Liver (tissue), 9 donors: ENCODE measurements around the gene USP6NL. TPM values are rescaled to one million over a fixed set of nuclear protein-coding genes. Genes with fewer than 3 reads are reported as not detected.

ENCODE experiments used
- DNase-seq: peaks from one replicate; pipeline ENCODE4 v3.0.0-alpha.2; 2017; ENCODE audit warnings: low spot score
- H3K27ac ChIP-seq, 2 donors: one replicate each; pipeline ENCODE4 v1.7.0; 2013; ENCODE audit warnings: inconsistent platforms in 2 of 2, low read length in 2 of 2, control low read depth in 1 of 2, low read depth in 1 of 2, mild to moderate bottlenecking in 1 of 2
- H3K27me3 ChIP-seq, 4 donors: one replicate each; pipeline versions ENCODE4 v1.6.1 to v1.7.0; 2013; ENCODE audit warnings: low read length in 3 of 4, inconsistent platforms in 1 of 4, mild to moderate bottlenecking in 1 of 4, moderate library complexity in 1 of 4; ENCODE audit not compliant: control insufficient read depth in 4 of 4, insufficient read depth in 4 of 4
- H3K36me3 ChIP-seq, 4 donors: one replicate each; pipeline versions ENCODE4 v1.6.1 to v1.7.0; 2013; ENCODE audit warnings: low read length in 3 of 4, mild to moderate bottlenecking in 3 of 4, low read depth in 1 of 4, moderate library complexity in 1 of 4; ENCODE audit not compliant: control insufficient read depth in 4 of 4, insufficient read depth in 3 of 4
- H3K4me1 ChIP-seq, 4 donors: one replicate each; pipeline versions ENCODE4 v1.6.1 to v1.7.0; 2013; ENCODE audit warnings: low read length in 3 of 4, mild to moderate bottlenecking in 3 of 4, moderate library complexity in 1 of 4; ENCODE audit not compliant: control insufficient read depth in 4 of 4, insufficient read depth in 4 of 4
- H3K4me3 ChIP-seq, 3 donors: one replicate each; pipeline versions ENCODE4 v1.6.1 to v1.7.0; 2013; ENCODE audit warnings: low read length in 3 of 3, control low read depth in 1 of 3, low read depth in 1 of 3, mild to moderate bottlenecking in 1 of 3
- H3K9ac ChIP-seq, 2 donors: one replicate each; pipeline ENCODE4 v1.7.0; 2013; ENCODE audit warnings: low read length in 2 of 2, mild to moderate bottlenecking in 2 of 2, moderate library complexity in 2 of 2, control low read depth in 1 of 2, low read depth in 1 of 2
- H3K9me3 ChIP-seq, 4 donors: one replicate each; pipeline versions ENCODE4 v1.6.1 to v1.7.0; 2013; ENCODE audit warnings: low read length in 3 of 4; ENCODE audit not compliant: control insufficient read depth in 4 of 4
- ATF3 ChIP-seq: IDR thresholded peaks from 2 replicates; pipeline ENCODE4 v1.6.1; 2016; ENCODE audit warnings: antibody characterized with exemption
- CTCF ChIP-seq: fragments of 150-350 bp; IDR thresholded peaks from 2 replicates; pipeline ENCODE4 v1.5.1; 2017; ENCODE audit warnings: improper control_type of control experiment, low read depth, low read length; ENCODE audit not compliant: missing input control
- EGR1 ChIP-seq, 2 donors: IDR thresholded peaks; 2 replicates each; pipeline ENCODE4 v1.6.1; 2016 to 2018; ENCODE audit warnings: antibody characterized with exemption in 2 of 2, low read depth in 2 of 2
- FOXA1 ChIP-seq: IDR thresholded peaks from 2 replicates; pipeline ENCODE4 v1.6.1; 2016; ENCODE audit warnings: antibody characterized with exemption
- FOXA2 ChIP-seq: IDR thresholded peaks from 2 replicates; pipeline ENCODE4 v1.6.1; 2016; ENCODE audit warnings: antibody characterized with exemption
- GABPA ChIP-seq, 2 donors: IDR thresholded peaks in 1 of 2; conservative IDR thresholded peaks in 1 of 2; 2 replicates each; pipeline ENCODE4 v1.6.1; 2016; ENCODE audit warnings: antibody characterized with exemption in 2 of 2, mild to moderate bottlenecking in 1 of 2, moderate library complexity in 1 of 2
- HNF4A ChIP-seq, 2 donors: conservative IDR thresholded peaks; 2 replicates each; pipeline ENCODE4 v1.6.1; 2016; ENCODE audit warnings: antibody characterized with exemption in 2 of 2, mild to moderate bottlenecking in 2 of 2
- HNF4G ChIP-seq: IDR thresholded peaks from 2 replicates; pipeline ENCODE4 v1.6.1; 2016; ENCODE audit warnings: antibody characterized with exemption
- JUND ChIP-seq, 2 donors: IDR thresholded peaks; 2 replicates each; pipeline ENCODE4 v1.6.1; 2016; ENCODE audit warnings: antibody characterized with exemption in 2 of 2
- MAX ChIP-seq: IDR thresholded peaks from 2 replicates; pipeline ENCODE4 v1.6.1; 2016; ENCODE audit warnings: antibody characterized with exemption
- NR2F2 ChIP-seq: IDR thresholded peaks from 2 replicates; pipeline ENCODE4 v1.6.1; 2016; ENCODE audit warnings: antibody characterized with exemption
- RAD21 ChIP-seq, 2 donors: IDR thresholded peaks; 2 replicates each; pipeline ENCODE4 v1.6.1; 2016; ENCODE audit warnings: antibody characterized with exemption in 2 of 2, mild to moderate bottlenecking in 2 of 2
- REST ChIP-seq: IDR thresholded peaks from 2 replicates; pipeline ENCODE4 v1.6.1; 2016; ENCODE audit warnings: antibody characterized with exemption, mild to moderate bottlenecking
- RXRA ChIP-seq, 2 donors: IDR thresholded peaks; 2 replicates each; pipeline ENCODE4 v1.6.1; 2017 to 2018; ENCODE audit warnings: antibody characterized with exemption in 2 of 2, mild to moderate bottlenecking in 1 of 2
- SP1 ChIP-seq: IDR thresholded peaks from 2 replicates; pipeline ENCODE4 v1.6.1; 2018; ENCODE audit warnings: antibody characterized with exemption, mild to moderate bottlenecking
- TAF1 ChIP-seq: conservative IDR thresholded peaks from 2 replicates; pipeline ENCODE4 v1.6.1; 2016; ENCODE audit warnings: antibody characterized with exemption, mild to moderate bottlenecking
- YY1 ChIP-seq: IDR thresholded peaks from 2 replicates; pipeline ENCODE4 v1.6.1; 2016; ENCODE audit warnings: antibody characterized with exemption, mild to moderate bottlenecking
- ZBTB33 ChIP-seq: IDR thresholded peaks from 2 replicates; pipeline ENCODE4 v1.6.1; 2016; ENCODE audit warnings: antibody characterized with exemption
- WGBS: extraction: QIAGEN DNeasy Blood & Tissue Kit; methylation state at CpG from one replicate; pipeline ENCODE4 v1.1.7; 2013; 5-methylcytosine and 5-hydroxymethylcytosine counted together
- polyA plus RNA-seq, 2 donors: library from polyadenylated mRNA; stranded (reverse) in 1 of 2; unstranded in 1 of 2; fragments of 200-250 nt in 1 of 2; fragments of >200 nt in 1 of 2; fragmentation: Nextera tagmentation in 1 of 2; extraction: Ambion mirVana in 1 of 2; gene quantifications; one replicate each; pipeline versions ENCODE4 v1.2.1 to v1.2.3, GENCODE V29; 2013 to 2015
- total RNA-seq, 2 donors: library from RNA; depleted of rRNA; stranded (reverse); fragments of >200 nt; gene quantifications; one replicate each; pipeline ENCODE4 v1.2.3, GENCODE V29; 2014
- donor health status: healthy.
- donor health status: healthy.
- donor health status: healthy.
- donor health status: healthy.
- donor health status: healthy.

USP6NL gene
- total and polyA plus RNA-seq, 4 donors = 3.8 to 15.0 (median 10.2) TPM

GRCh38 chr10:11643039-11643438 is 31.6 kb upstream of the USP6NL start:
- Histone ChIP-seq H3K9me3 (no peaks in the 10 kb centered on the region), H3K27me3 (no peaks in the 10 kb centered on the region), H3K4me1 (peaks cover 12 to 21% (median 19%) of the 10 kb centered on the region in 4 donors), H3K4me3 (no peak overlapping the region), H3K9ac (no peak overlapping the region), H3K36me3 (no peaks in the 10 kb centered on the region), H3K27ac (no peak overlapping the region)
- no peak for DNase-seq
- 97% methylated on average over 6 of the region's 6 CpGs for WGBS
- TF ChIP-seq ZBTB33 = no peak
- no peak for TF ChIP-seq CTCF
- no peak for TF ChIP-seq HNF4G
- TF ChIP-seq EGR1 (IDR thresholded peaks at IDR 0.05; ENCODE audit: low read depth in 2 of 2) = no peak
- no peak for TF ChIP-seq REST
- no peak for TF ChIP-seq ATF3
- TF ChIP-seq JUND (IDR thresholded peaks at IDR 0.05) = no peak
- TF ChIP-seq HNF4A (conservative IDR thresholded peaks at IDR 0.05) = no peak
- no peak for TF ChIP-seq MAX
- no peak for TF ChIP-seq SP1
- TF ChIP-seq GABPA (IDR thresholded peaks at IDR 0.05 in 1 of 2, conservative IDR thresholded peaks at IDR 0.05 in 1 of 2) = no peak
- no peak for TF ChIP-seq RXRA (IDR thresholded peaks at IDR 0.05)
- no peak for TF ChIP-seq NR2F2
- no peak for TF ChIP-seq YY1
- TF ChIP-seq FOXA2 = no peak
- no peak for TF ChIP-seq RAD21 (IDR thresholded peaks at IDR 0.05)

GRCh38 chr10:11642566-11642965 is 31.1 kb upstream of the USP6NL start:
- DNase-seq = no peak
- H3K9me3 ChIP-seq = no peaks in the 10 kb centered on the region
- H3K9ac ChIP-seq = no peak overlapping the region
- no peak overlapping the region for H3K4me3 ChIP-seq
- H3K36me3 ChIP-seq = no peaks in the 10 kb centered on the region
- H3K4me1 ChIP-seq = peaks cover 12 to 17% (median 15%) of the 10 kb centered on the region in 4 donors
- no peak overlapping the region for H3K27ac ChIP-seq
- 92% methylated on average over 8 of the region's 8 CpGs for WGBS
- H3K27me3 ChIP-seq = no peaks in the 10 kb centered on the region
- TF ChIP-seq REST (no peak), FOXA2 (no peak), MAX (no peak), GABPA (IDR thresholded peaks at IDR 0.05 in 1 of 2, conservative IDR thresholded peaks at IDR 0.05 in 1 of 2) (no peak), ZBTB33 (no peak), FOXA1 (no peak), HNF4A (conservative IDR thresholded peaks at IDR 0.05) (no peak), TAF1 (no peak), JUND (IDR thresholded peaks at IDR 0.05) (no peak), HNF4G (no peak), ATF3 (no peak)
